Measurements from ENCODE around the gene ENC1.

ENC1 gene

DNA sequence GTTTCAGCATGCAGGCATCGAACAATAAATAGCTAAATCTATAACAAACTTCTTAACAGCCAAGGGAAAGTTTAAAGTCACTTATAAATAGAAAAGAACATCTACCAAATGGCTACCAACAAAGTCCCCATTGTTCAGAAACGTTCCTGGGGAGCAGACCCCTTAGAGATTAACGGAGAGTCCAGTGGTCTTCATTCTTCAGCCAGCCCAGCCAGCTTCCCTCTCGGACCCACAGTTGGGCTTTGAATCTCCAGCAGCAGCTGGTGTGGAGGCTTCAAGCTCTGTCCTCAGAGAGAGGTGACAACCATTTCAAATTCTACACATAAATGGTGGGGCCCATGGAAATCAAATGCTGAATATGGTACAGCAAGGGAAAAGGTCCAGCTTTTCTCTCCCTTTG is 11.2 kb downstream of the ENC1 start:
- DNase-seq, result no peak

DNA sequence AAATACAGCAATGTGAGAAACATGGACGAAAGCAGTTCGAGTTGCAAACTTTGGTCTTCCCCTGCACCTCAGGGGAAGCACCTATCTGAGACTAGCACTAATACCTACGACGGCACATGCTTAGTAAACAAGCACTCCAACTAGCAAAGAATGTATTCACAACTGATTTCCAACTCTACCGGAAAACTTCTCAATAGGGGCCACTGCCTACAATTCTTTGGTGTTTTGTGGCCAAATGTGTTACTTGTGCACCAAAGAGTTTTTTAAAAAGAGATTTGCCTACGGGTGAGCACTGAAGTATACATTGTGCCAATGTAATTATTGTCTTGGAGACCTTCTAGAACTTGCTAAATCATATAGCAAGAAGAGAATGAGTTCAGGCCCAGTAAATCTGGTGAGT is 12.2 kb downstream of the ENC1 start:
- no peak for DNase-seq

DNA sequence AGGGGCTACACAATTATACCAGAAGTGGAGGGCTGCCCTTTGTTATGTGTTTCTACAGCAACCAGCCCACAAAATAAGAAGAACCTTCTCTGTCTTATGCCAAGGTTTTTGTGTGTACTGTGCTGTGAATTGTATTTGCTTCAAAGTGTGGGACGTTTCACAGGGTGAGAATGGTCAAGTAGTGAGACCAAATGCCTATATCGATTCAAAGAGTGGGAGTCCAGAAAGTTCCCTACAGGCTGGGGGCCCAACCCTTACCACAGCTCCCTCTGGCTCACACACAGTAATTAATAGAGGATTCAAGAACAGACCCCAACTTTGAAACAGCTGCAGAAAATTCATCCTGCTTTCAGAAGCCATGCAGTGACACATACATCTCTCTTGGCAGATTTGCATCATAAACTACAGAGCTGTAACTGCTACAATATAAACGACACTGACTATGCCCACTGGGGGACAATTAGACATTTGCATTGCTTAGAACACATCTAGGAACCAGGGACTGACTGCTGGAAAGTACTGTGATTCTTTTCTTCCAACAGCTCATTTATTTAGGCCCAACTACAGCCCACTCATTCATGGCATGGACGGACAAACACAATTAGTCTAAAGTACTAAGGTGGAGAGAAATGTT is 12.8 kb downstream of the ENC1 start:
- no peak for DNase-seq

DNA sequence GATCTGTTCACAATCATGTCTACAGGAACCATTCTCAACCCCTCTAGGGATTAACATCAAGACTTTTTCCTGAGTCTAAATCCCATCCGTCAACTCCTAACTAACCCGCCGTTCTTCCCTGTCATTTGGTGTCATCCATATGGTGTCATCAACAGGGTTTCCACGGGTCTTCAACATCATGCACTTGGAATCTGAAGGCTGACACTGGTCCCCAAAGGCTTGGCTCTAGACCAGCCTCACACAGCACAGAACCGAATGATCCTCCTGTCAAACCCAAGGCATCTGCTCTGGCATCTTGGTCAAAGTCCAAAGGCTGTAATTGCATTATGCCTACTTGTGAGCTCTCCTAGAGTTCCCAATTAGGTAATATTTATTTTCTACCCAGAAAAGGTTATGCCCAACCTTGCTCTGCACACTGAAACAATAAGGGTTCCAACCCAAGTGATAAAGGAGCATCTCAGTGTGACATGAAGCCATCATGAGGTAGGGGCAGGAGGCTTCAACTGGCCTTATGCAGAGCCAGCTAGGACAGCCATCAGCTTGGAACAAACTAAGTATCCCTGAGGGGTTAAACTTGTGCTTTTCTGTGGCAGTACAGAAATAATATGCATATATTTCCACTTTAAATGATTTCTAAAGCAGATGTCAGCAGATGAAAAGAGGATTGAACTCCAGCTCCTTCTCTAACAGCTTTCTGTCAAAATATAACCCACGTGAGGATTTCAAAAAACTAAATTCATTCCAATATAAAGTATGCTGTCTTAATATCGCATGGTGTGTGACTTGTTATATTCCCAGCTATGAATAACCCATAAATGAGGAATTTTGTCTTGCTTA is 13.9 kb downstream of the ENC1 start:
- no peak for DNase-seq

DNA sequence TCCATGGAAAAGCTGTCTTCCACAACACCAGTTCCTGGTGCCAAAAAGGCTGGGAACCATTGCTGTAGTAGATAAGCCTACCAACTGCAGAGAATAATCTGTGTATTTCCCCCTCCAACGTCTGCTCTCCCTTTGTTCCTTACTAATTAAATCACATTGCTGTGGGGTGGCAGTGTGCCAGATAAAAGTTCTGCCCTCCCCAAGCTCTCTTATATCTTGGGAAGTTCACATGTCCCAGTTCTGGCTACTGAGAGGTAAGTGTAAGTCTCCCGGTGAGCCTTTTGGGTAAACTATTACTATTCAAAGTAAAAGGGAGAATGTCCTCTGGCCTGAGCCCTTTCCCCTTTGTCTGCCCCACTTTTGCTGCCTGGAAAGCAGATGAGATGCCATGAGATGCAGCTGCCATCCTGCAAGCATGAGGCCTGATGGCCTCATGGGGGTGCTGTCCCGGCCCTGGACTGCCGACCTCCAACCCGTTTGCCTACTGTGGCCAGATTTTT is 14.7 kb downstream of the ENC1 start:
- DNase-seq, result no peak

DNA sequence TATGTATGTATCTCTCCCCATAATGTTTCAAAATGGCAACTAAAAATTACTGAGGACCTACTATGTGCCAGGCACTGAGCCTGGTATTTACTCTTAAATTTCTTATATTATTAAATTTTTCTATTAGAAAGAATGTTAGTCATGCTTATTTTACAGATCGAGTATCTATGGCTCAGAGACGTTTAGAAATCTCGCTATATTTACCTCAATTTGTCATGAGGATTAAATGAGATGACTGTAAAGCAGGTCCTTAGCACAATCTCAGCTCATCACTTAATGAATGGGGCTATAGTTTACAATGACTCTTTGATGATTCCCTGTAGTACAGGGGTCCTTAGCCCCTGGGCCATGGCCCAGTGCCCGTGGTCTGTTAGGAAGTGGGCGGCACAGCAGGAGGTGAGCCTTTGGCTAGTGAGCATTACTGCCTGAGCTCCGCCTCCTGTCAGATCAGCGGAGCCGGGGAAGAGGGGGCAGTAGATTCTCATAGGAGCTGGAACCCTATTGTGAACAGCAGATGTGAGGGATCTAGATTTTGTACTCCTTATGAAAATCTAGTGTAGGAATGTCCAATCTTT is 15.5 kb downstream of the ENC1 start:
- no peak for DNase-seq

DNA sequence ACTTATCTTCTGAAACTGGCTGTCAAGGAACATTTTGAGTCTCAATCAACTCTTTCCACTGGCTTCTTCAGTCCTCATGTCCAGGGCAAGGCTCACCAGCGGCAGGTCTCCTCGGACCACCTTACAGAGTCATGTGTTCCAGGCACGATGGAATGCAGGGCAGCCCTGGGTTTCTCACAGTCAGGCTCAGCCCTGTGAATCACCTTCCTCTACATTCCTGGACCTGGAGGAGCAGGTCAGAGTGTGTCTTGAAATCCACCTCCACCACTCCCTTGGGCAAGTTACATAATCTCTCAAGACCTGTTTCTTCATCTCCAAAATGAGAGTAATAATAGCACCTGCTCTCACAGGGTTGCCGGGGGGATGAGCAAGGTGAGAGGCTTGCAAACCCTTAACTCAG is 16.0 kb downstream of the ENC1 start:
- no peak for DNase-seq

DNA sequence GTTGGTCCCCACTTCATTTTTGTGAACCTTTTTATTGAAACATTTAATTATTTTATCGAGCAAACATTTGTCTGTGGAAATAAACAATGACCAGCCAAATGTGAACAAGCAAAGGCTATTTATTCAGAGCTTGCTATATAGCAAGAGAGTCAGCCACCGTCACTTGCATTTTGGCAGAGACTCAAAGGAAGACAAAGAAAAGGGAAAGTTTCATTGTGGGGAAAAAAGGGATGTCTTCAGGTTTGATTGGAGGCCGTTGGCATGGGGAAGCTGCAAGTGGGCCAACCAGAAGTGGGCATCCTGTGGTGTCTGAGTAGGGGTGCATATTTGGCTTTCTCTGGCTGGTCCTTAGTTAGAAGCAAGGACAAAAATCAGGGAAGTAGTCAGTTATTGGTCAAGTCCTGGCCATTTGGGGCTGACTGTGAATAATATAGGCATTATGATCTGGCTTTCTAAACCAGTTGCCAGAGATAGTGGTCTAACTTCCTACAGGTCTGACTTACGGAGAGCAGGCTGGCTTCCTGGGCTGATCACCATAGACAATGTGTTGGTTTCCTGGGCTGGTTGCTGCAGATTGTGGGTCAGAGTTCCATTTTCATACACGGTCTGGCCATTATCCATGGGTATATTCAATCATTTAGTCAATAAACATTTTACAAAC is 16.6 kb downstream of the ENC1 start:
- DNase-seq, result no peak

DNA sequence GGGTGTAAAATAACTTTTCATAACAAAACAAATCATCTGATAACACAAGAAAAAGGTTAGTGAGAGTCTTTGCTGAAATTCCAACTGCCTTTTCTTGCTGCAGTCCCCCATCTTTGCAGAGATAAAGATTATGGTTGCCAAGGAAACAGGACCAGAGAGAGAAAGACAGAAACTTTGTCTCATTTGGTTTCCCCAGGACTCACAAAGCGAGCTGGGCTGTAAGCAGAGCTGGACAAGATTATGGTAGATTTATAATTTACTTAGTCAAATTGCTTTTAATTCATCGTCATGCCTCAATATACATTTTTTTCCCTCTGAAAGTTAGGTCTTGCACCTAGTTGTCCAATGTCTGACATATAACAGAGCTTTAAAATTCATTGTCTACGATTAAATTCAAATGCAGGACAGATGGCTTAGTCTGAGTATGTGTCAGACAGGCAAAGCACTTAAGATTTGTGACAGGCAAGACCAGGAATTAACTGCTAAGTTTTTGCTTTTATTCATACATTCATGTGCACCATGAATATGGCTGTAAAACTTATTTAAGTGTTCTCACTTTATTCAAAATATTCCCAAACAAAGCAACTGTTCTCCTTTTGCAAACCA is 17.4 kb downstream of the ENC1 start:
- DNase-seq, result no peak

DNA sequence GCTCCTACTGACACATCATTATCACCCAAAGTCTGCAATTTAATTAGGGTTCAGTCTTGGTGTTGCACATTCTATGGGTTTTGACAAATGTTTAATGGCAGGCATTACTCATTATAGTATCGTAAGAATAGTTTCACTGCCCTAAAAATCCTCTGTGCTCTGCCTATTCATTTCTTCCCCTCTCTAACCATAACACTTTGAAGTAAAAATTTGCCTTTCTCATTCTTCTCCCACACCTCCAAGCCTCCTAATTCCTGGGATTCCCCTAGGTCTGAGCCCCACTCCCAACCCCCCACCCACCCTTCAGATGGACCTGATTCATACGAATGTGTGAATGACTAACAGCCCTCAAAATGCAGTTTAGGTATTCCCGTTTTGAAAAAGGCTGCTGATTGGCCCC is 18.4 kb downstream of the ENC1 start:
- DNase-seq, result no peak

DNA sequence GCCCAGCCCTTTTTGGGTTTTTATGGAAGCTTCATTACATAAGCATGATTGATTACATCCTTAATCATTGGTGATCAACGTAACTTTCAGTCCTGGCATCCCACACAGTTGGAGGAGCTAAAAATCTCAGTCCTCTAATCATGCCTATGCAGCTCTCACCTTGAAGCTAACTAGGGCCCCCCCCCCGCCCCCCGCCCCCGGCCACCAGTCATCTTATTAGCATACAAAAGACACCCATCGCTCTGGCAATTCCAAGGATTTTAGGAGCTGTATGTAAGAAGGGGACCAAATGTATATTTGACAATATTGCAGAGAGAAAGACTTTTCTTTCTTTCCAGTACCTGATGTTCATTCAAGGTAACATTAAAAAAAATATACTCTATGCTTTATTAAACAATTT is 19.0 kb downstream of the ENC1 start:
- DNase-seq, result no peak

DNA sequence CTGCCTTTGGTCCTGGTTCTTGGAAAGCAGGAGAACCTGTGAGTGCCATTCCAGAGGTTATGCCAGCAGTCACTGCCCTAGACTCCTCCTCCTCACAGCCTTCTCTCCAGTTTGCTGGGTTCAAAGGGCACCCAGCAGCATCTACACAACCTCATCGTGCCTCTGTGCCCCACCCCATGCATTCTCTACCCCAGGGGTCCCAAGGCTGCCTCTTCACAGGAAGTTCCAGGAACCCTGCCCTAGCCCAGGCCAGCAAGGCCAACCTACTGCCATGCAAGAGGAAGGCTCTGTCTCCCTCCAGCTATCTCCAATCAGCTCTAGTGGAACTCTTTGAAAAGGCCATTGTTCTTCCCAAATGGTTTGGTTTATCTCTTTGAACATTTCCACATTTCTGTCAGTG is 21.2 kb downstream of the ENC1 start:
- DNase-seq, result no peak

DNA sequence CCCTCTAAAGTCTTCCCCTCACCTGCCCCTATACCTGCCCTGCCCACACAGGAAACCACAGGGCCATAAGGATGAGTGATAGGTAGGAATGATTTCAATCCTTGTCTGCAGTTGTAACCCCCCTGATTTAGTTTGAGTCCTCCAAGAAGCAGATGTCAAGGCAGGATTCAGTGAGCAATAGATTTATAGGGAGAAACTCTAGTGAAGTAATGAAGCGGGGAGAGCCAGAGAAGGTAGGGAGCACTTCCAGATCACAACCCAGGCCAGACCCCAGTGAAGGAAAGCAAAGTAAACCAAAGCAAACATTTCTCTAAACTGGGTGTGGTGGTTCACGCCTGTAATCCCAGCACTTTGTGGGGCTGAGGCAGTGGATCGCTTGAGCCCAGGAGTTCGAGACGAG is 22.4 kb downstream of the ENC1 start:
- no peak for DNase-seq

DNA sequence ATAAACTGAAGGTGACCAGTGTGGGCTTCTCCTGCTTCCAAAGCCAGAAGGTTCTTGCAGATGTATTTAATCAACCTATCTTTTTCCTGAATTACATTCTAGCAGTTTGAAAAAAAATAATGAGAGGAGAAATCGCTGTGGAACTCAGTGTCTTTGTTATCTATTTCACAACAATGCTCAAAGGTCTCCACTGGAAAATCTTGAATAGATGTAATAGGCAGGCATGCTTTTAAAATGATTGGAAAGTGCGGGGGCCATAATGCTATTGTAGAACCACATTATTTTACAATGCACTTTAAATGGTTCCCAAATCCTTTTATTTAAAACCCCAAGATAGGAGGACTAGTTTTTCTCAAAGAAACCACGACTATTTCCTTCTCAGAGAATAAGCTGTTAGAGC is 23.3 kb downstream of the ENC1 start:
- DNase-seq, result no peak

DNA sequence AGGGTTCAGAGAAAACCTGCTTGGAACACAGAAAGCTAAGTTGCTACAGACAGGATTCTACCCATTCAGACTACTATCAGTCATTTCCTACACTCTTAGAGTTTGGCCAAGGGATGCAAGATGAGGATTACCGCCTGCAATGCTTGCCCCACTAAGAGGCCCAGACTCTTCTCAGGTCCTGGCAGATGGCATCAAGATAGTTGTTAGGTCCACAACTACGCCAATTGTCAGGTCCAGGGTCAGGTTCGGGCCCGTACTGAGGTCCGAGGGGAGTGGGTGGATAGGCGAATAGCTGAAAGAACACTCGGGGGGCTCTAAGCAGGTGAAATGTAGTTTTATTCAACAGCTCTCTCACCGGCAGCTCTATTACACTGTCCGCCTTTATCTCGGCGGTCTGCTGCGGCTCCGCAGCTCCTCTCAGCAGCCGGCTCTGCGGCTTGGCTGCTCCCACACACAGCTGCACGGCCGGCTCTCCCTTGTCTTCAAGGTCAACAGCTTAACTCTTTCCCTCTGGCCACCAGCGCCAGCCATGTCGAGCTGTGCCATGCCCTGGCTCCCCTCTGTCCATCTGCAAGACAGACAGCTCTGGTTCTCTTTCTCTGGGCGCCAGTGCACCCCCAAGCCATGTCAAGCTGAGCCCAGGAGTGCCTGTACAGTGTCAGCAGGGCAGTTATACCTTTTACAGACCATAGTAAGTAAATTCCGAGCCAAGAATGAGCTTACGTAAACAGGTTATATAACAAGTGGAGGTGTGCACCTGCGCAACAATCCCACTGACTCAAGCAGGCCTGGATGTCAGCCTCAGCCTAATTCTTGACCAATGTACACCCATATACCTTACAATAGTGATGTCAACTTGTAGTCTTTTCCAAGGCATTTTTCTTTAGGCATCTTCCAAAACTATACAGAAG is 24.0 kb downstream of the ENC1 start:
- no peak for DNase-seq

DNA sequence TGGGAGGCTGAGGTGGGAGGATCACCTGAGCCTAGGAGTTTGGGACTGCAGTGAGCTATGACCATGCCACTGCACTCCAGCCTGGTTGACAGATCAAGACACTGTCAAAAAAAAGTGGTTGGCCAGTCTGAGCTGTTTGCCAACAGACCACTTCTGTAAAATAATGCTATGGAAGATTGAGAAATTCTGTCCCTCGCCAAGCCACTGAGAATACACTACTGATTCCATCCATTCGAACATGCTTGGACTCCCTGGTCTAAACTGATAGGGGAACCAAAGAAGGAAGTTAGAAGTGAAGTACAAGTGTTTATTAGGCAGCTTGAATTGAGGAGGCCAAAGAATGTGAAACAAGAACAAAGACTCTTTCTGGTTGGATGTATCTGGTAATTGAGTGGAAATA is 27.2 kb downstream of the ENC1 start:
- peak; percentile 15 for DNase-seq

DNA sequence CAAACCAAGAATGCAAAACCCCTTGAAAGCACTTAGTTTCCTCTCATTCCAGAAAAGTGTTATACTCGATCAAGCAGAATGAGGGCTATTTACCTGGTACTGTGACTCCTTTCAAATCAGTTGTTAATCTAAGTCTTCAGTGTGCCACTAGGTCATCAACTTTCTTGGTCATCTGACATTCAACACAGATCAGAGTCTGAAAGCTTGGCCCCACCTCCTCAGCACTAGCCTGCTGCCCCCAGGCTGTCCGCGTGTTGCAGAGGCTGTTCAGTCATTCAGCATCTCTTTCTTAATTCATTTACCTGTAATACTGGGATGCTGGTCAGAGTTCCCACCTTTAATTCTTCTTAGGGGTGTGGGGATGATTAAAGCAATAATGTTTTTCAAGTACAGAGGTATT is 28.5 kb downstream of the ENC1 start:
- no peak for DNase-seq

DNA sequence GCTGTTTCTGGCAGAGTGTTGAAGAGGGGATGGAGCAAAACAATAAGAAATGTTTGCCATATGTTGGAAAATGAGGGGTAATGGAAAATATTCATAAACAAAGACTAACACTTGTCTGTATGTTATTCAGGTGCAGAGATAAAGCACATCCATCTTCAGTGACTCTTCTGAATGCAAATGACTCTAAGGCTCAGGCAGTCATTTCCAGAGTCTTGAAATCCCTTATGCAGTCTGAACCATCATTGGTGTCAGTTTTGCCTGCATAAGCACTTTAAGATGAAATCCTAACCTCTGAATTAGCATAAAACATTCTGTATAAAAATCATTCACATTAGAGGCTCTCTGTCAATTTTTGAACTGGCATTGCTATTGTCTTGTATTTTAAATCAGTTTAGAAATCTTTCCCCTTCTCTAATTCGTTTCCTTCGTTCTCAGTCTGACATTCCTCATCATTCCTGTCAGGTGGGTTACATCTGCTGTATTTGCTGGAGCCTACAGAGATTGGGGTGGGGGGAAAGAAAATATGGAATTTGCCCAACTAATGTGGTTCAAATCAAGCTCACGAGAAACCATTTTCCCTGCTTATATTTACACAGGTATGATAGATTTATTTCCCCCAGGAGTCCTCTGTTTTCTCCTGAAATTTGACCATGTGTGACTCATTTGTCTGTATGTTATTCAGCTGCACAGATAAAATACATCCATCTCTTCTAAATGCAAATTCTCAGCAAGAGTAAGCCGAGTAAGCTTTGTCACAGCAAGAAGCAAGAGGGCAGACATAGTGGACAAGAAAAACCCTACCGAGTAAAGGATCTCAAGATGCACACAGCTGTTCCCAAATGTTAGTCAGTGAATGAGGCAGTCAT is 31.6 kb downstream of the ENC1 start:
- no peak for DNase-seq

DNA sequence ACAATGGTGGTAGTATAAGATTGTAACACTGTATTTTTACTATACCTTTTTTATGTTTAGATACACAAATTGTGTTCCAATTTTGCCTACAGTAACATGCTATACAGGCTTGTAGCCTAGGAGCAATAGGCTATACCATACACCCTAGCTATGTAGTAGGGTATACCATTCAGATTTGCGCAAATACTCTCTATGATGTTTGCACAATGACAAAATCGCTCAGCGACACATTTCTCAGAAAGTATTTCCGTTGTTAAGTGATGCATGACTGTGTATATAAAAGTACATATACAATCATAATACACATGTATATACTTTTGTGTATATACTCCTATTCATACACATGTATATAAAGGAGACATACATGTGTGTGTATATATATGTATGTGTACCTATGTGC is 34.8 kb downstream of the ENC1 start:
- no peak for DNase-seq

DNA sequence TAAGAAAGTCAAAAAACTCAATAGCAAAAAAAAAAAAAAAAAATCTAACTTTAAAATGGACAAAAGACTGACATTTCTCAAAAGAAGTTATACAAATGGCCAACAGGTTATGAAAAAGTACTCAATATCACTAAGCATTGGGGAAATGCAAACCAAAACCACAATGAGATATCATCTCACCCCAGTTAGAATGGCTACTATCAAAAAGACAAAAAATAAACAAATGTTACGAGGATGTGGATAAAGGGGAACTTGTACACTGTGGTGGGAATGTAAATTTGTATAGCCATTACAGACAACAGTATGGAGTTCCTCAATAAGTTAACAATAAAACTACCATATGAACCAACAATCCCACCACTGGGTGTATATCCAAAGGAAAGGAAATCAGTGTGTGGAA is 37.2 kb downstream of the ENC1 start:
- no peak for DNase-seq

DNA sequence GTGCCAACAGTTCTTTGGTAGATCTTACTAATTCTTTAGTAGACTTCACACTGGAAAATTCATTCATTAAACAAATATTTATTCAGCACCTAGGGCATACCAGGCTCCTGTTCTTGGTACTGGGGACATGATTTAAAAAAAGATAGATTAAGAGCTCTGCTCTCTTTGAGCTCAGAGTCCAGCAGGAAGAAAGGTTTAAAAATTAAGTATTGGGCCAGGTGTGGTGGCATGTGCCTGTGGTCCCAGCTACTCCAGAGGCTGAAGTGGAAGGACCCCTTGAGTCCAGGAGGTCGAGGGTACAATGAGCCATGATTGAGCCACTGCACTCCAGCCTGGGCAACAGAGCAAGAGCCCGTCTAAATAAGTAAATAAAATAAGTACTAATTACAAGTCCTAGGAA is 41.4 kb downstream of the ENC1 start:
- DNase-seq, result no peak
